IPS DF 6.9 (cell line): Measurements from ENCODE around the gene TUBB.

Experiments
- DNase-seq: peaks from one replicate; pipeline ENCODE4 v3.0.0-alpha.2; 2013; ENCODE audit warnings: low read depth, low spot score
- H3K27ac ChIP-seq: one replicate; pipeline ENCODE4 v1.5.1; 2013; ENCODE audit warnings: low read length, control low read depth
- H3K27me3 ChIP-seq: 2 replicates; pipeline ENCODE4 v1.6.1; 2013; ENCODE audit warnings: mild to moderate bottlenecking, low read length; ENCODE audit not compliant: control insufficient read depth, insufficient read depth
- H3K36me3 ChIP-seq: 2 replicates; pipeline ENCODE4 v1.6.1; 2013; ENCODE audit warnings: low read length; ENCODE audit not compliant: control insufficient read depth, insufficient read depth
- H3K4me1 ChIP-seq: 2 replicates; pipeline ENCODE4 v1.6.1; 2013; ENCODE audit warnings: low read length; ENCODE audit not compliant: control insufficient read depth, insufficient read depth
- H3K4me3 ChIP-seq: 2 replicates; pipeline ENCODE4 v1.5.1; 2013; ENCODE audit warnings: mild to moderate bottlenecking, low read length
- H3K9me3 ChIP-seq: 2 replicates; pipeline ENCODE4 v1.6.1; 2013; ENCODE audit warnings: low read length, inconsistent platforms; ENCODE audit not compliant: control insufficient read depth, insufficient read depth
- WGBS: extraction: QIAGEN DNeasy Blood & Tissue Kit; methylation state at CpG from one replicate; pipeline ENCODE4 v1.1.7; 2013; ENCODE audit warnings: mixed read lengths, missing lambda C conversion rate; ENCODE audit not compliant: insufficient read length, insufficient coverage; 5-methylcytosine and 5-hydroxymethylcytosine counted together

The TUBB gene

GRCh38 chr6:30727920-30728553 is 7.9 kb downstream of the TUBB start:
- no peaks in the 10 kb centered on the region for H3K9me3 ChIP-seq
- no peaks in the 10 kb centered on the region for H3K27me3 ChIP-seq
- WGBS: no CpG with 5 or more reads among the region's 7 CpGs
- DNase-seq: no peak
- no peak overlapping the region for H3K4me3 ChIP-seq
- H3K36me3 ChIP-seq: peaks cover 20% of the 10 kb centered on the region
- H3K27ac ChIP-seq: no peak overlapping the region
- 0 out of 2 replicates have a peak, but pooled peaks cover 2% of the 10 kb centered on the region for H3K4me1 ChIP-seq

GRCh38 chr6:30730601-30731435 is 10.7 kb downstream of the TUBB start:
- peaks cover 4% of the 10 kb centered on the region for H3K36me3 ChIP-seq
- DNase-seq: no peak
- H3K4me1 ChIP-seq: no peaks in the 10 kb centered on the region
- H3K27me3 ChIP-seq: no peaks in the 10 kb centered on the region
- H3K4me3 ChIP-seq: no peak overlapping the region
- H3K27ac ChIP-seq: no peak overlapping the region
- H3K9me3 ChIP-seq: no peaks in the 10 kb centered on the region
- WGBS: no CpG with 5 or more reads among the region's 30 CpGs

- no peaks in the 10 kb centered on the region for H3K27me3 ChIP-seq
- H3K4me1 ChIP-seq: no peaks in the 10 kb centered on the region
- no peaks in the 10 kb centered on the region for H3K9me3 ChIP-seq
- H3K27ac ChIP-seq: no peak overlapping the region
- WGBS: no CpG with 5 or more reads among the region's 12 CpGs
- H3K4me3 ChIP-seq: no peak overlapping the region
- H3K36me3 ChIP-seq: peaks cover 4% of the 10 kb centered on the region
- no peak for DNase-seq
These were observed 12.2 kb downstream of the TUBB start for GRCh38 chr6:30732237-30732943.

GRCh38 chr6:30735668-30736314 is 15.6 kb downstream of the TUBB start:
- Histone ChIP-seq H3K4me3 (no peak overlapping the region), H3K27me3 (no peaks in the 10 kb centered on the region), H3K9me3 (no peaks in the 10 kb centered on the region), H3K36me3 (peaks cover 17% of the 10 kb centered on the region), H3K27ac (no peak overlapping the region), H3K4me1 (no peaks in the 10 kb centered on the region)
- no peak for DNase-seq
- no CpG with 5 or more reads among the region's 8 CpGs for whole genome bisulfite sequencing

- WGBS: no CpG with 5 or more reads among the region's 6 CpGs
- H3K4me3 ChIP-seq: no peak overlapping the region
- no peaks in the 10 kb centered on the region for H3K27me3 ChIP-seq
- peaks cover 17% of the 10 kb centered on the region for H3K36me3 ChIP-seq
- 0 out of 2 replicates have a peak, but pooled peaks cover 1% of the 10 kb centered on the region for H3K4me1 ChIP-seq
- no peak for DNase-seq
- H3K27ac ChIP-seq: no peak overlapping the region
- H3K9me3 ChIP-seq: no peaks in the 10 kb centered on the region
These were observed 18.4 kb downstream of the TUBB start for GRCh38 chr6:30738532-30738931.

GRCh38 chr6:30740540-30740870 is 20.4 kb downstream of the TUBB start:
- peaks cover 13% of the 10 kb centered on the region for H3K36me3 ChIP-seq

GRCh38 chr6:30741063-30741779 is 21.1 kb downstream of the TUBB start:
- WGBS: no CpG with 5 or more reads among the region's 8 CpGs
- no peak overlapping the region for H3K27ac ChIP-seq
- H3K4me1 ChIP-seq: peaks cover 1% of the 10 kb centered on the region; the same call in 1 of the 2 replicates
- no peaks in the 10 kb centered on the region for H3K27me3 ChIP-seq
- peaks cover 13% of the 10 kb centered on the region for H3K36me3 ChIP-seq
- no peak overlapping the region; the same call in 1 of the 2 replicates for H3K4me3 ChIP-seq
- no peaks in the 10 kb centered on the region for H3K9me3 ChIP-seq
- DNase-seq: no peak

More at GRCh38 chr6:30740540-30740870, 20.4 kb downstream of the TUBB start:
- H3K4me3 ChIP-seq: no peak overlapping the region
- H3K27ac ChIP-seq: no peak overlapping the region
- DNase-seq: no peak
- H3K4me1 ChIP-seq: peaks cover 1% of the 10 kb centered on the region; the same call in 1 of the 2 replicates
- no CpG with 5 or more reads among the region's 2 CpGs for WGBS
- H3K9me3 ChIP-seq: no peaks in the 10 kb centered on the region
- H3K27me3 ChIP-seq: no peaks in the 10 kb centered on the region

- H3K9me3 ChIP-seq: no peaks in the 10 kb centered on the region
- peaks cover 13% of the 10 kb centered on the region for H3K36me3 ChIP-seq
- H3K4me1 ChIP-seq: peaks cover 1% of the 10 kb centered on the region; the same call in 1 of the 2 replicates
- WGBS: no CpG with 5 or more reads among the region's 13 CpGs
- no peak for DNase-seq
- peak overlapping the region; percentile 65 for H3K4me3 ChIP-seq
- no peaks in the 10 kb centered on the region for H3K27me3 ChIP-seq
- no peak overlapping the region for H3K27ac ChIP-seq
These were observed 21.7 kb downstream of the TUBB start for GRCh38 chr6:30741789-30742315.

- DNase-seq: peak; percentile 68
- Histone ChIP-seq H3K36me3 (peaks cover 13% of the 10 kb centered on the region), H3K4me3 (peak within 1 kb of the TSS; percentile 65), H3K27me3 (no peaks in the 10 kb centered on the region), H3K27ac (no peak within 1 kb of the TSS), H3K9me3 (no peaks in the 10 kb centered on the region), H3K4me1 (peaks cover 1% of the 10 kb centered on the region; the same call in 1 of the 2 replicates)
- no CpG with 5 or more reads among the region's 66 CpGs for WGBS
These were observed 22.4 kb downstream of the TUBB start, which contains the start of gene FLOT1 for GRCh38 chr6:30742316-30743098. Gene FLOT1, minus strand, starts transcription at chr6:30742687. Its CDS starts 498 bp downstream, at chr6:30742189.
